ENCODE results near the gene NINJ1.
A peak's percentile ranks its signal among the peaks of the same experiment; 100 is the strongest.

NINJ1 gene

GRCh38 chr9:93132287-93132927, 1.6 kb downstream of the NINJ1 start:
- no peak for DNase-seq

DNA sequence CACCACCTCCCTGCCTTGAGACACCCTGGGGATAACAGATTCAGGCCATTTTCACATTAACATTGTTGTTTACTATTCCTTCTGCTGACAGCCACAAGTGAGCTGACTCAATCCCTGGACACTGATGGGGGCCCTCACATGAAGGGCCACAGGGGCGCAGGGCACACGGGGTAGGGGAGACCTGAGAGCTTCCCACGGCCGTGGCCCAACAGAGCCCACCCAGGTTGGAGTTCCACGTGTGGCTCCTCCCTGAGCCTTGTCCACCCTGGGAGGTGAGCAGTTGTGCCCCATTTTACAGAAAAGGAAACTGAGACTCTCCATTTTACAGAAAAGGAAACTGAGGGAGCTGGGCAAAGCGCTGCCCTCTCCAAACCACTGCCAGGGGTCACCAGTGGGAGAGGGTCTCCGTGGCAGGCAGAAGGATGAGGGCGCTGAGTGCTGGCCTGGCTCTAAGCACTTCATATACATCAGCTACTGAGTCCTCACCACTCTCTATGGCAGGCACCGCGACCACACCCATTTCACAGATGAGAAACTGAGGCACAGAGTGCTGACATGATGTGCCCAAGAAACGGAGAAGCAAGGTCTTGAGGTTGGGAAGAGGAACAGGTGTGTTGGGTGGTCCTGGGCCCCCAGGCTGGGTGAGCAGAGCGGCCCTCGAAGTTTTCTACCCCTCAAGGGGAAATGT, 2.3 kb downstream of the NINJ1 start:
- no peak for DNase-seq

- no peak for DNase-seq
These were observed 3.1 kb downstream of the NINJ1 start for GRCh38 chr9:93130861-93131481.

GRCh38 chr9:93129691-93130500, 4.2 kb downstream of the NINJ1 start:
- no peak for DNase-seq

GRCh38 chr9:93129286-93129685, 4.8 kb downstream of the NINJ1 start:
- no peak for DNase-seq

DNA sequence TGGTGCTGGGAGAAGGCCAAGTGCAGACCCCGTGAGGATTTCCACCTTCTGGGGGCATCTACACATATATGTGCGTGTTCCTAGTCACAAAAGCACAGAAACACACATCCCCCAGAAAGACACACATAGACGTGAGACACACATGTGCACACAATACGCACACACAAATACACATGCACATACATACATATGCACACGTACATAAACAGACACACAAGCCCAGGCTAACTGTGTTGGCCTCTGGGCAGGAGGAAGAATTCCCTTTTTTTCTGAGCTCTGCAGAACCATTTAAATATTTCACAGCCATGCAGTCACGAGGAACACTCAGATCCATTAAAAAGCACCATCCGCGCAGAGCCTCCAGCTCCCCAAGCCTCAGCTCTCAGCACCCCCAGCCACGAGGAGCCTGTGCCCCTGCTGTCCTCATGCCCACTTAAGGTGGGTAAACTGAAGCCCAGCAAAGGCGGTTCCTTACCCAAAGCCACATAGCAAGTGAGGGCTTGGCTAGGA, 5.3 kb downstream of the NINJ1 start:
- no peak for DNase-seq

- DNase-seq, result no peak
These were observed 5.9 kb downstream of the NINJ1 start for GRCh38 chr9:93128011-93128714.

- no peak for DNase-seq
These were observed 6.6 kb downstream of the NINJ1 start for GRCh38 chr9:93127395-93127911.

DNA sequence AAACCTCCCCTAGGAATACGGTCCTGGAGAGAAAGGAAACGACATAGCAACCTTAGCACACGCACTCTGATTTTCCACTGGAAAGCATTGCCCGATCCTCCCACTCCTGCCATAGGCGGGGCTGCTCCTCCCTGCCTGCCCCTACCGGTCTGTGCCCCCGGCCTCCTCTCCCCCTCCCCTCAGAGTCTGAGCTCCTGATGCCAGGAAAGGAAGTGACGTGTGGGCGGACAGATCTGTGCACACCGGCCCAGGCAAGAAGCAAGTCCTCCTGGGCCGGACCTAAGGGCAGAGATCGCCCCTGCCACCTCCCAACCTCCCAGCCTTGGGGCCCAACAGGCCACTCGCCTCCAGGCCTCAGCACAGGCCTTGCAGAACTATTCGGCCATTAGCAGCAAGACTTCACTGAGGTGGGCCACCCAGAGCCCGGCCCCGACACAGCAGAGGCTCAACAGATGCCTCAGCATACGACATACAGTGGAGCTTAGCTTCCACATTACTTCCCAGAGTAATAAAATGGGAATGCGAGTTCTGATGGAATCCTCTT, 7.2 kb downstream of the NINJ1 start:
- no peak for DNase-seq

- DNase-seq, result no peak
These were observed 7.8 kb downstream of the NINJ1 start for GRCh38 chr9:93126151-93126781.

DNA sequence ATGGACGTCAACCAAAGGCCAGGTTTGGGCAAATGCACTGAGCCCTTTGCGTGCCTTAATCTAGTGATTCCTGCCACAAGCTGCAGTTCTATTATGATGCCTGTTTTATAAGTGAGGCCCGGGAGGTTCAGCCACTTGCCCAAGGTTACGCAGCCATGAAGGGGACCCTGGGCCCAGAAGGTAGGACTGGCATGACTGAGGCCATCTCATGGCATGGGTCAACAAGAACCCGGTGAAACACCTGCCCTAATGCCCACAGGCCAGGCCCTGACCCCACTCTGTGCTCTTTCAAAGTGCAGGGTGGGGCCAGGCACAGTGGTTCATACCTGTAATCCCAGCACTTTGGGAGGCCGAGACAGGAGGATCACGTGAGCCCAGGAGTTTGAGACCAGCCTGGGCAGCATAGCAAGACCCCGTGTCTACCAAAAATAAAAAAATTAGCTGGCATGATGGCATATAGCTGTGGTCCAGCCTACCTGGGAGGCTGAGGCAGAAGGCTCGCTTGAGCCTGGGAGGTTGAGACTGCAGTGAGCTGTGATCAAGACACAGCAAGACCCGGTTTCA, 8.6 kb downstream of the NINJ1 start:
- no peak for DNase-seq

GRCh38 chr9:93124793-93125192, 9.3 kb downstream of the NINJ1 start:
- DNase-seq, result no peak

DNA sequence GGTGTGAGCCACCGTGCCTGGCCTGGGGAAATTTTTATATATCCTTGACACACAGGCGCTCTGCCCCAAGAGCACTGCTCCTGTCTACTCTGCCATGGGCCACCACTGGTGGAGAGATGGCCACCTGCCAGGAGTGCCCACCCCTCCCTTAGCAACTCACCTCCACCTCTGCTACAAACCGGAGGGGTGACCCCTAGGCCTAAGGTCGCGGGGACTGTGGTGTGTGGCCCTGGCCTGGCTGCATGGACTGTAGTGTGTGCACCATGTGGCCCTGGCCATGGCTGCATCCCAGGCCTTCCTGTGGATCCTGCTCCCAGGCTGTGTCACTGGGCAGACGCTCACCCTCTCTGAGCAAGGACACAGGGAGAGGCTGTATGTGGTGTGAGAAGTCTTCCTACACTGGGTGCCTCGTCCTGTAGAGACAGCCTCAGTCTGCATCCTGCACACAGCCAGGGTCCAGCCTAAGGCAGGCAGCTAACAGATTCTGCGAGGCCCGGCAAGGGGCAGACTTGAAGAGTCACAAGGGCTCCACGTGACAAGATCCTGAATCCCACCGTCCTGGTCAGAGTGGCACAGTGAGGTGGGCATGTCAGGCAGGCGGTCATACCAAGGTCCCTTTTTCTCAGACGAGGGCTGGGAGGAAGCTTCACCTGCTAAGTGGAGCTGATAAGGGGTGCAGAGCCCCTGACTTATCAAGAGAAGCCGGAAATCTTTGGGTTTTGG, 10.3 kb downstream of the NINJ1 start:
- DNase-seq, result no peak

DNA sequence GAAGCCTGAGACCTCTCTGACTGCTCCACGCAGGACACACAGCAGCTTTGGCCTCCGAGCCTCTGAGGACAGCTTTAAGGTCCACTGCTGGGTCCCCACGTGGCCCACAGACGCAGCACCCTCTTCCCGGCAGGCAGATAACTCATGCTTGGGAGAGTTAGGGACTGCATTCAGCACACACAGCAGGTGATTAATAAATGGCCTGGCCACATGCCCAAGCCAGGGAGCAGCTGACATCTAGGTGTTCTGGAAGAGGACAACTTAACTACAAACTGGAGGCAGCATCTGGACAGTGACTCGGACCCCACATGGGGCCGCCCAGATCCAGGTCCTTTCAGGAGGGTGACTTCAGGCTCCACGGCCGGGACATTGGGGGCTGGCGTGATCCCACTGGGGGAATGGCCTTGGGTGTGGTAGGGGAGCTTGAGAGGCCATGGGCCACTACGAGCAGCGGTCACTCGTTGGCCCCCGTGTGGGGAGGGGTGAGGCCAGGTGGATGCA, 11.3 kb downstream of the NINJ1 start:
- no peak for DNase-seq

- no peak for DNase-seq
These were observed 12.5 kb downstream of the NINJ1 start for GRCh38 chr9:93121316-93122241.

GRCh38 chr9:93120846-93121315, 13.2 kb downstream of the NINJ1 start:
- DNase-seq, result no peak

GRCh38 chr9:93119953-93120845, 13.9 kb downstream of the NINJ1 start:
- peak; percentile 56 for DNase-seq

DNA sequence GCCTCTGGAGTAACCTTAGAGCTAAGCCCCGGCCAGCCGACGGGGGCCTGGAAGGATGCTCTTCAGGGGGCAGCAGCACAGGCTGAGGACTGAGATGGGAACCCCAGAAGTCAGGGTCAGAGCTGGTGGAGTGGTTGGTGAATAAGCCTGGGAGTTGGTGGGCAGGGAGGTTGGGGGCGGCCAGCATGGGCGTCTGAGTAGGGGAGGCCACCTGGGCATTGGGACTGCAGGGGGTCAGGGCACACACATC, 14.4 kb downstream of the NINJ1 start:
- DNase-seq, result no peak
